Activated CD8-positive, alpha-beta T cell treated with anti-CD3 and anti-CD28 coated beads for 36 hours (primary cell): ENCODE data around the gene PSD4. TPM values are rescaled to one million over a fixed set of nuclear protein-coding genes. Genes with fewer than 3 reads are reported as not detected.

Experiments used
- ATAC-seq: fragments of 200-7000 bp; cut with Tn5 transposase; one replicate; pipeline ENCODE4 v1.10.0; 2021; ENCODE audit warnings: mild to moderate bottlenecking, moderate library complexity
- CTCF ChIA-PET: fragments of 350-600 bp; sonication (Branson Sonifier 250); formaldehyde crosslinking; loops from one replicate; lab custom pipeline; 2021; ENCODE audit warnings: antibody characterized with exemption; lab: Charles Lee
- POLR2A ChIA-PET: fragments of 350-600 bp; sonication (Branson Sonifier 250); formaldehyde crosslinking; loops from one replicate; lab custom pipeline; 2021; ENCODE audit warnings: antibody characterized with exemption; lab: Charles Lee
- DNase-seq: peaks from one replicate; pipeline ENCODE4 v3.0.0-alpha.2; 2020
- H3K27ac Mint-ChIP-seq: one replicate; pipeline ENCODE4 v1.8.0; 2021; ENCODE audit warnings: mild to moderate bottlenecking, mixed read lengths
- H3K27me3 Mint-ChIP-seq: one replicate; pipeline ENCODE4 v1.8.0; 2021; ENCODE audit warnings: mixed read lengths
- H3K36me3 Mint-ChIP-seq: one replicate; pipeline ENCODE4 v1.8.0; 2021; ENCODE audit warnings: low read depth, mixed read lengths
- H3K4me1 Mint-ChIP-seq: one replicate; pipeline ENCODE4 v1.8.0; 2021; ENCODE audit warnings: low read depth, mixed read lengths
- H3K4me3 Mint-ChIP-seq: one replicate; pipeline ENCODE4 v1.8.0; 2021; ENCODE audit warnings: mild to moderate bottlenecking, moderate library complexity, mixed read lengths
- H3K9me3 Mint-ChIP-seq: one replicate; pipeline ENCODE4 v1.8.0; 2021; ENCODE audit warnings: mixed read lengths
- intact Hi-C: fragments of 100-400 bp; cut with micrococcal nuclease; formaldehyde crosslinking; loops from one replicate; pipeline ENCODE4 v1.10.0; 2022
- total RNA-seq, 2 experiments: library from RNA; stranded (reverse); gene quantifications; one replicate each; pipeline ENCODE4 v1.2.3, GENCODE V29; 2021
- TF ChIP-seq, protein P1 (sequence below): fragments of 200-600 bp; IDR thresholded peaks from one replicate; pipeline ENCODE4 v1.8.0; 2022; ENCODE audit warnings: antibody characterized with exemption, mild to moderate bottlenecking

The PSD4 gene
- total RNA-seq, 2 experiments from 2014 or later, result 247 to 251 TPM

DNA sequence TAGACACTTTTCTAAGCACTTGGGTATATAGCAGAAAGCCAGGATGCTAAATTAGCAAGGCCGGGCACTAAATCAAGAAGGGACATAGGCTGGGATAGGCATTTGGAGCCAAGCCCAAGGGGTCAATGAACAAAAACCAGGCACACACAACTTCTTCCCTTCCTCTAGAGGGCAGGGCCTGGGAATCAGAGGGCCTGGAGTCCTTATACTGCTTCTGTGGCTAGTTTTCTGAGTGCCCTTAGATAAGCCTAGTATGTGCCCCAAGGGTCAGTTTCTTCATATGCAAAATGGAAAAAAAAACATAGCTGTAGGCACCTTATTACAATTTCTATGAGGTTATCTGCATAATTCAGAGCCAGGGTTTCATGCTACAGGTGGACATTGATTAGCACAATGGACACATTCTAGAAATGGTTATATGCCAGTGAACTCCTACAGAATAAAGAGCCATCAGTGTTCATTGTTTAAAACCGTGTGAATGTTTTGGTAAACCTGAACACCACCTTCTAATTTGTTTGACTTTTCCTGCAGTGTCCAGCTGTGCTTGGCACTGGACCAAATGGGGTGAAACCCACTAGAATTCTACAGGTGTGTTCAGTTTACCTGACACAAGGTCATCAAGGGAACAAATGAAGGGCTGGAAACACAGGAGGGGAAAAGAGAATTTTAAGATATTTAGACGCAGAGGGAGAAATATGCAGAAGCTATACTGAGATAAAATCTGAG lies 55.4 kb downstream of the PSD4 start:
- CTCF ChIA-PET, result interaction anchor here (0.9 to 2.2 kb wide), 5 partner anchors 11 to 161 kb away, joined by 3 to 9 read pairs (median 7); no protein-coding TSS in a partner anchor
- Mint-ChIP-seq H3K4me1 (peaks cover 17% of the 10 kb centered on the region), H3K4me3 (no peak overlapping the region), H3K27ac (no peak overlapping the region), H3K9me3 (no peaks in the 10 kb centered on the region), H3K36me3 (no peaks in the 10 kb centered on the region), H3K27me3 (no peaks in the 10 kb centered on the region)
- intact Hi-C loops, result no loop called here
- TF ChIP-seq, protein P1, sequence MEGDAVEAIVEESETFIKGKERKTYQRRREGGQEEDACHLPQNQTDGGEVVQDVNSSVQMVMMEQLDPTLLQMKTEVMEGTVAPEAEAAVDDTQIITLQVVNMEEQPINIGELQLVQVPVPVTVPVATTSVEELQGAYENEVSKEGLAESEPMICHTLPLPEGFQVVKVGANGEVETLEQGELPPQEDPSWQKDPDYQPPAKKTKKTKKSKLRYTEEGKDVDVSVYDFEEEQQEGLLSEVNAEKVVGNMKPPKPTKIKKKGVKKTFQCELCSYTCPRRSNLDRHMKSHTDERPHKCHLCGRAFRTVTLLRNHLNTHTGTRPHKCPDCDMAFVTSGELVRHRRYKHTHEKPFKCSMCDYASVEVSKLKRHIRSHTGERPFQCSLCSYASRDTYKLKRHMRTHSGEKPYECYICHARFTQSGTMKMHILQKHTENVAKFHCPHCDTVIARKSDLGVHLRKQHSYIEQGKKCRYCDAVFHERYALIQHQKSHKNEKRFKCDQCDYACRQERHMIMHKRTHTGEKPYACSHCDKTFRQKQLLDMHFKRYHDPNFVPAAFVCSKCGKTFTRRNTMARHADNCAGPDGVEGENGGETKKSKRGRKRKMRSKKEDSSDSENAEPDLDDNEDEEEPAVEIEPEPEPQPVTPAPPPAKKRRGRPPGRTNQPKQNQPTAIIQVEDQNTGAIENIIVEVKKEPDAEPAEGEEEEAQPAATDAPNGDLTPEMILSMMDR, result no peak
- POLR2A ChIA-PET, result interaction anchor here (1.0 kb wide), 1 partner anchor 13 kb away, joined by 3 read pairs; no protein-coding TSS in a partner anchor
- DNase-seq, result no peak
- no peak for ATAC-seq

DNA sequence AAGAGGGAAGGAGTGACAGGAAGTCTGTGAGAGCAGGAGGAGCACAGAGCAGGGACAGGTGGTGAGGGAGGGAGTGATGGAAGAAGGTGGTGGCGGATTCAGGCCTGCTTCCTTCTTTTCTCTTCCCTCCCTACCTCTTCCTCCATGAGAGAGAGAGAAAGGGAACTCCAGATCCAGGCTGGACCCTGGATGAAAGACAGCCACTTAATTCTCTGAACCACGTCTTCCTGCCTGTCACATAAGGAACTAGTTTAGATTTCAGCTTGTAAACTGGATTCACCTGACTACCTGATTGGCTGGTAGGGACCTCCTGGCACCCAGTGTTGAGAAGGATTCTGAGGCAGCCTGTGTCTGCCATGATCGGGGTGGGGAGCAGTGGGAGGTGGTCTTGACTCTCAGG lies 56.0 kb downstream of the PSD4 start:
- intact Hi-C loops, result no loop called here
- POLR2A ChIA-PET, result interaction anchor here (1.0 kb wide), 1 partner anchor 13 kb away, joined by 3 read pairs; no protein-coding TSS in a partner anchor

DNA sequence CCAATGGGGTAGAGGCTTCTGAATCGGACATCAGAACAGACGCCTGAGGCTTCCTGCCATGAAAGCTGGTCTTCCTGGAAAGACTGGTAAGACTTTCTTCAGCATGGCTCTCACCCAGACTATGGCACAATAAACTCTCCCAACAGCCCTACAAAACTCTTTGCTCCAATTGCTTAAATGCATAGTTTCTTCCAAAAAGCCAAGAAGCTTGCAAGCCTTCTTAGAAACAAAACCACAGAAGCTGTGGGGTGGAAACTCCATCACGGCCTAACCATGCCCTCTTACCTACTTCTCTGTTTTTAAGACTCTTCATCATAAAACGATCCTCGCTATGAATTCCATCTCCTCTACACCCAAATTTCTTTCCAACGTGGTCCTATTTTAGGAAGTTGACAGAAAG lies 56.8 kb downstream of the PSD4 start:
- Mint-ChIP-seq H3K27ac (peak overlapping the region; percentile 17), H3K4me3 (no peak overlapping the region), H3K9me3 (no peaks in the 10 kb centered on the region), H3K27me3 (no peaks in the 10 kb centered on the region), H3K4me1 (peaks cover 19% of the 10 kb centered on the region), H3K36me3 (no peaks in the 10 kb centered on the region)
- ATAC-seq, result peak; percentile 25
- ChIA-PET CTCF (interaction anchor here (0.9 to 2.2 kb wide), 10 partner anchors 10 to 504 kb away, joined by 3 to 9 read pairs (median 6); no protein-coding TSS in a partner anchor), POLR2A (interaction anchor here (0.7 to 1.3 kb wide), 3 partner anchors 10 to 27 kb away, joined by 3 read pairs; no protein-coding TSS in a partner anchor)
- intact Hi-C loops, result no loop called here
- TF ChIP-seq, protein P1, result no peak
- DNase-seq, result peak; percentile 34

More for the DNA sequence above, 56.0 kb downstream of the PSD4 start:
- ATAC-seq (no peak), DNase-seq (no peak)
- H3K4me3 Mint-ChIP-seq, result no peak overlapping the region
- CTCF ChIA-PET, result interaction anchor here (0.9 to 2.2 kb wide), 5 partner anchors 10 to 160 kb away, joined by 3 to 9 read pairs (median 7); no protein-coding TSS in a partner anchor
- no peaks in the 10 kb centered on the region for H3K9me3 Mint-ChIP-seq
- H3K27me3 Mint-ChIP-seq, result no peaks in the 10 kb centered on the region
- no peak overlapping the region for H3K27ac Mint-ChIP-seq
- peaks cover 18% of the 10 kb centered on the region for H3K4me1 Mint-ChIP-seq
- no peaks in the 10 kb centered on the region for H3K36me3 Mint-ChIP-seq
- TF ChIP-seq, protein P1, result no peak

DNA sequence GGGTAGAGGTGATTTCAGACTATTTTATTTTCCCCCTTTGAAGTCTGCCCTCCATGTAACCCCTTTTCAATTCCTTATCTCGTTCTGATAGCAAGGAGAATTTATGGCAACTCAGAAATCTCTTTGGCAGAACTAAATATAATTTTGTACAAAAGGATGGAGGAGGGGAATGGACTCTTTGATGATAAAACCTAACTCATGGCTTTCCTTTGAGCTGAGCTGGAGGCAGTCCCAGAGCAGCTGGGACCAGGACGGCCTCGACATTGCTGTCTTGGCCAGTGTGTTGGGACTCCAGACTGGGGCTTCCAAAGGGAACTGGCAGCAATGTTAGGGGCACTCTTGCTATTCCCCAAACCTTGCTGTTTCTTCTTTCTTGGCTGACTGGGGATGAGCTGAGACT lies 57.3 kb downstream of the PSD4 start:
- Mint-ChIP-seq H3K4me3 (no peak overlapping the region), H3K36me3 (no peaks in the 10 kb centered on the region), H3K9me3 (no peaks in the 10 kb centered on the region), H3K4me1 (peaks cover 19% of the 10 kb centered on the region), H3K27me3 (no peaks in the 10 kb centered on the region), H3K27ac (no peak overlapping the region)
- intact Hi-C loops, result no loop called here
- ATAC-seq (no peak), DNase-seq (no peak)
- TF ChIP-seq, protein P1, result no peak
- CTCF ChIA-PET, result interaction anchor here (0.9 to 2.2 kb wide), 10 partner anchors 9 to 504 kb away, joined by 3 to 9 read pairs (median 6); no protein-coding TSS in a partner anchor
- POLR2A ChIA-PET, result interaction anchor here (0.7 to 1.3 kb wide), 2 partner anchors 10 to 27 kb away, joined by 3 read pairs; no protein-coding TSS in a partner anchor

DNA sequence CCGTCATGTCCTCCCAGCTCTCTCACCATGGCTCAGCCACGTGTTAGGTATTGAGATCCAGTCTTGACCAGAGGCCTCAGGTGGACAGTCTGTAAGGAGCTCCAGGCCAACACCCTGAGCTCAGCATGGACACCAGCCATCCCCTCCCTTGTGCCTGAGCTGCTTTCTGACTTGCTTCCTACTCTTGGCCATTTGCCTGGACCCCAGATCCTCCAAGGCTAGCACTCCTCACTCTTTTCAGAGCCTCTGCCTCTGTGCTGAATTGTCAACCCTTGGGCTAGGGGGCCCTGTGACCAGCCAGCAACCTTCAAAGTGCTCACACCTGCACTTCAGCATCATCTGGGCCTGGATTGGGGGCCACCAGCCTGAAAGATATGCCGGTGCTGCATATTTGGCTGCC lies 58.4 kb downstream of the PSD4 start:
- CTCF ChIA-PET, result interaction anchor here (1.3 to 1.8 kb wide), 4 partner anchors 17 to 144 kb away, joined by 5 to 9 read pairs (median 7); no protein-coding TSS in a partner anchor
- H3K36me3 Mint-ChIP-seq, result no peaks in the 10 kb centered on the region
- no peak overlapping the region for H3K27ac Mint-ChIP-seq
- ATAC-seq (no peak), DNase-seq (no peak)
- H3K4me3 Mint-ChIP-seq, result no peak overlapping the region
- no peaks in the 10 kb centered on the region for H3K9me3 Mint-ChIP-seq
- H3K27me3 Mint-ChIP-seq, result no peaks in the 10 kb centered on the region
- intact Hi-C loops, result no loop called here
- TF ChIP-seq, protein P1, result no peak
- H3K4me1 Mint-ChIP-seq, result peaks cover 19% of the 10 kb centered on the region
- POLR2A ChIA-PET, result no interaction called here
